ENCODE results near the gene TMC2.
"Not testable (repeated sequence)": the region's sequence is repeated elsewhere in the genome, so short reads cannot be mapped to it uniquely, and the experiment has no call there.

The TMC2 gene

DNA sequence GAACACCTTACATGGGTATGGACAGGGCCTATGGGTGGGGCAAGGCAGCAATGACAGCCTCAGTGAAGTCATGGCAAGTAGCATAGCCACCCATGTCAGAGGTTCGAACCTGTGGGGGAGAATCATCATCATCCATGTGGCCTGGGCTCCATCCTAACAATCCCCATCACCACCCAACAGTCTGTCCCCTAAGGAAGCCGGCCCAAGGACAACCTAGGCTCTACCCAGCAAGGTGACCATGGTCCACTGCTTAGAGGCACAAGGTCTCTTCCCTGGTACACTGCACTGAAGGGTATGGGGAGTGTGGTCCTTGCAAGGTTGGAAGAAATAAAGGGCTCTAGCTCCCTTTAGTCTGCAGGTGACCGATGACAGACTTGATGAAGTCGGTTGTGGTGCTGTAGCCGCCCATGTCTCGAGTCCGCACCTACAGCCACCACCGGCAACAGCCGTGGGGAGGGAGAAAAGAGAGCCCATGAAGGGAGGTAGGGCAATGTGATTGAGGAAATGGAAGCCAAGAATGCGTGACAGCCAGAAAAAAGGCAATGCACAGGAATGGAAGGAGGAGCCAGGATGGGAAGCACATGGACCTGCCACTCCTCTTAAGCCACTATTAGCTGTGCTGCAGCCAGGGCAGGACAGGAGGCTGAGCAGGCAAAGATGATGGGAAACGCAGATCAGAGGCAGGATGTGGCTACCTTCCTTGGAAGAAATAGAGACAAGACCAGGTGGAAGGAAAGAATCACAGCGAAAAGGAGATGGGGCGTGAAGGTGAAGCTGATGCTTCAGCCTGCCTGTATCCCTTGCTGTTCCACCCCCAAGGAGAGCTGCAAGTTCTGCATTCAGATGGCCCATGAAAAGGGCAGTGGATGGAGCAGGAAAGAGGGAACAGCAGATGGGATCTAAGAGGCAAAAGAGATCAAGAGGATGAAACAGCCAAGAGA lies 122.3 kb downstream of the TMC2 start:
- TF ChIP-seq POLR2A (IDR thresholded peaks at IDR 0.05; ENCODE audit: low read depth, low read length): peak; percentile 84
- no peak for TF ChIP-seq TAF1 (IDR thresholded peaks at IDR 0.05; ENCODE audit: borderline replicate concordance, low read depth, low read length)
- peak; percentile 96 for TF ChIP-seq POLR2AphosphoS5 (IDR thresholded peaks at IDR 0.05; ENCODE audit: low read depth, low read length)
- no peak for FAIRE-seq
- no peak for DNase-seq (ENCODE audit: insufficient read length)

- FAIRE-seq (no peak), DNase-seq (ENCODE audit: insufficient read length) (no peak)
- TF ChIP-seq TAF1 (IDR thresholded peaks at IDR 0.05; ENCODE audit: borderline replicate concordance, low read depth, low read length) (no peak), POLR2A (IDR thresholded peaks at IDR 0.05; ENCODE audit: low read depth, low read length) (no peak), POLR2AphosphoS5 (IDR thresholded peaks at IDR 0.05; ENCODE audit: low read depth, low read length) (no peak)
These were observed 123.2 kb downstream of the TMC2 start for GRCh38 chr20:2659547-2659946.

DNA sequence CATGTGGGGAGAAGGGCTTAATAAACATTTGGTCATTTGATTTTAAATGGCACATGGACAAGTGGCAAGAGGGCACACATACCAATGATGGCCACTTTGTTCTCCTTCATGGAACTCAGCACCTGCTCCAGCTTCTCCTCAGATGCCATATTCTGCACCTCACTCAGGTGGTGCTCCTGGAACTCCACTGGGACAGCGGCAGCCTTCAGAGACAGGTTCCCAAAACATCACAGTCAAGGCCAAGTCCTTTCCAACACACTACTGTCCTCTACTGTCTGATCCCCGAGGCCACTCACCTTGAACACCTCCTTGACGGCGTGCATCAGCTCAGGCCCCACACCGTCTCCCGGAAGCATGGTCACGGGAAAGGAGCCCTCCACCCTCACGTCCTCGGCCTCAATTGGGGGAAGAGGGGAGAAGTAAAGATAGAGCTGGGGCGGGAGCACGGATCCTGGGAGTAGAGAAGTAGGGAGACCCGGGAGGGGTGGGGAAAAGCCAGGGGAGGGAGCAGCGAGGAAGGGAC lies 127.1 kb downstream of the TMC2 start:
- TF ChIP-seq POLR2AphosphoS5 (IDR thresholded peaks at IDR 0.05; ENCODE audit: low read depth, low read length): no peak
- no peak for TF ChIP-seq POLR2A (IDR thresholded peaks at IDR 0.05; ENCODE audit: low read depth, low read length)
- no peak for TF ChIP-seq TAF1 (IDR thresholded peaks at IDR 0.05; ENCODE audit: borderline replicate concordance, low read depth, low read length)
- DNase-seq (ENCODE audit: insufficient read length) (no peak), FAIRE-seq (no peak)

- DNase-seq (ENCODE audit: insufficient read length) (peak; percentile 89), FAIRE-seq (peak; percentile 96)
- TF ChIP-seq POLR2AphosphoS5 (IDR thresholded peaks at IDR 0.05; ENCODE audit: low read depth, low read length): peak; percentile 96
- TF ChIP-seq TAF1 (IDR thresholded peaks at IDR 0.05; ENCODE audit: borderline replicate concordance, low read depth, low read length): peak; percentile 92
- peak; percentile 94 for TF ChIP-seq POLR2A (IDR thresholded peaks at IDR 0.05; ENCODE audit: low read depth, low read length)
These were observed 127.7 kb downstream of the TMC2 start, which contains the start of gene IDH3B for GRCh38 chr20:2663887-2664719. Gene IDH3B, minus strand, starts transcription at chr20:2664216. Its CDS starts 28 bp downstream, at chr20:2664188.

GRCh38 chr20:2671977-2672376 lies 135.6 kb downstream of the TMC2 start:
- no peak for TF ChIP-seq POLR2AphosphoS5 (IDR thresholded peaks at IDR 0.05; ENCODE audit: low read depth, low read length)
- TF ChIP-seq POLR2A (IDR thresholded peaks at IDR 0.05; ENCODE audit: low read depth, low read length): no peak
- TF ChIP-seq TAF1 (IDR thresholded peaks at IDR 0.05; ENCODE audit: borderline replicate concordance, low read depth, low read length): no peak
- FAIRE-seq (no peak), DNase-seq (ENCODE audit: insufficient read length) (no peak)

- FAIRE-seq (no peak), DNase-seq (ENCODE audit: insufficient read length) (no peak)
- no peak for TF ChIP-seq POLR2A (IDR thresholded peaks at IDR 0.05; ENCODE audit: low read depth, low read length)
- no peak for TF ChIP-seq POLR2AphosphoS5 (IDR thresholded peaks at IDR 0.05; ENCODE audit: low read depth, low read length)
- TF ChIP-seq TAF1 (IDR thresholded peaks at IDR 0.05; ENCODE audit: borderline replicate concordance, low read depth, low read length): no peak
These were observed 136.1 kb downstream of the TMC2 start for GRCh38 chr20:2672446-2672845.

GRCh38 chr20:2673453-2673852 lies 137.1 kb downstream of the TMC2 start:
- DNase-seq (ENCODE audit: insufficient read length) (no peak), FAIRE-seq (no peak)
- TF ChIP-seq TAF1 (IDR thresholded peaks at IDR 0.05; ENCODE audit: borderline replicate concordance, low read depth, low read length): no peak
- no peak for TF ChIP-seq POLR2A (IDR thresholded peaks at IDR 0.05; ENCODE audit: low read depth, low read length)
- TF ChIP-seq POLR2AphosphoS5 (IDR thresholded peaks at IDR 0.05; ENCODE audit: low read depth, low read length): no peak

GRCh38 chr20:2680046-2680445 lies 143.7 kb downstream of the TMC2 start:
- DNase-seq (ENCODE audit: insufficient read length) (no peak), FAIRE-seq (no peak)
- TF ChIP-seq POLR2A (IDR thresholded peaks at IDR 0.05; ENCODE audit: low read depth, low read length) (no peak), TAF1 (IDR thresholded peaks at IDR 0.05; ENCODE audit: borderline replicate concordance, low read depth, low read length) (no peak), POLR2AphosphoS5 (IDR thresholded peaks at IDR 0.05; ENCODE audit: low read depth, low read length) (no peak)

DNA sequence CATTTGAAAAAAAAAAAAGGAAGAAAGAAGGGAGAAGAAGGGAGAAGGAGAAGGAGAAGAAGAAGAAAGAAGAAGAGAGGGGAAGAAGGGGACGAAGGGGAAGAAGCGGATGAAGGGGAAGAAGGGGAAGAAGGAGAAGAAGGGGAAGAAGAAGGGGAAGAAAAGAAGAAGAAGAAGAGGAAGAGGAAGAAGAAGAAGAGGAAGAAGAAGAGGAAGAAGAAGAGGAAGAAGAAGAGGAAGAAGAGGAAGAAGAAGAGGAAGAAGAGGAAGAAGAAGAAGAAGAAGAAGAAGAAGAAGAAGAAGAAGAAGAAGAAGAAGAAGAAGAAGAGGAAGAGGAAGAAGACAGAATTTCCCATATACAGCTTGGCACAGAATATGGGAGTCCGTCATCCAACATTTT lies 145.7 kb downstream of the TMC2 start:
- FAIRE-seq: not testable (repeated sequence)

DNA sequence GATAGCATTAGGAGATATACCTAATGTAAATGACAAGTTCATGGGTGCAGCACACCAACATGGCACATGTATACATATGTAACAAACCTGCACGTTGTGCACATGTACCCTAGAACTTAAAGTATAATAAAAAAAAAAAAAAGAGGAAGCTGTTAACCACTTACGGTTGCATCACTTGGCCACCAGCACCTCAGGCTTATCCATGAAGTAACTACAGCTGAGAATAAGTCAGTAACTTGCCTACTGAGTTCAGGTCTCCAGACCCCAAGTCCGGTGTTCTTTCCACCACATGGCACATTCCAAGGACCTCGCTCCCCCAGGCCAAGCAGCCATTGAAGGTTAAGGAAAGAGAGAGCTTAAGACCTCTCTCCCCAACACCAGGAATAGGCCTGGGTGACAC lies 148.4 kb downstream of the TMC2 start:
- DNase-seq (ENCODE audit: insufficient read length); FAIRE-seq: not testable (repeated sequence)

More for the DNA sequence above, 145.7 kb downstream of the TMC2 start:
- not testable (repeated sequence) for DNase-seq (ENCODE audit: insufficient read length)

- no peak for FAIRE-seq
- DNase-seq (ENCODE audit: insufficient read length): no peak
- TF ChIP-seq POLR2A (IDR thresholded peaks at IDR 0.05; ENCODE audit: low read depth, low read length): no peak
- no peak for TF ChIP-seq TAF1 (IDR thresholded peaks at IDR 0.05; ENCODE audit: borderline replicate concordance, low read depth, low read length)
- TF ChIP-seq POLR2AphosphoS5 (IDR thresholded peaks at IDR 0.05; ENCODE audit: low read depth, low read length): no peak
These were observed 151.1 kb downstream of the TMC2 start for GRCh38 chr20:2687514-2687913.
